NCI-H2029 treated with DMSO at 0.1 percent for 48 hours (cell line): Measurements from ENCODE around the gene PRELID3B.

Source experiments
- DNase-seq: peaks from one replicate; lab custom pipeline; 2025; lab: John Stamatoyannopoulos, UW

PRELID3B gene

GRCh38 chr20:59010321-59010994, 32.1 kb downstream of the PRELID3B start:
- peak; percentile 68 for DNase-seq

DNA sequence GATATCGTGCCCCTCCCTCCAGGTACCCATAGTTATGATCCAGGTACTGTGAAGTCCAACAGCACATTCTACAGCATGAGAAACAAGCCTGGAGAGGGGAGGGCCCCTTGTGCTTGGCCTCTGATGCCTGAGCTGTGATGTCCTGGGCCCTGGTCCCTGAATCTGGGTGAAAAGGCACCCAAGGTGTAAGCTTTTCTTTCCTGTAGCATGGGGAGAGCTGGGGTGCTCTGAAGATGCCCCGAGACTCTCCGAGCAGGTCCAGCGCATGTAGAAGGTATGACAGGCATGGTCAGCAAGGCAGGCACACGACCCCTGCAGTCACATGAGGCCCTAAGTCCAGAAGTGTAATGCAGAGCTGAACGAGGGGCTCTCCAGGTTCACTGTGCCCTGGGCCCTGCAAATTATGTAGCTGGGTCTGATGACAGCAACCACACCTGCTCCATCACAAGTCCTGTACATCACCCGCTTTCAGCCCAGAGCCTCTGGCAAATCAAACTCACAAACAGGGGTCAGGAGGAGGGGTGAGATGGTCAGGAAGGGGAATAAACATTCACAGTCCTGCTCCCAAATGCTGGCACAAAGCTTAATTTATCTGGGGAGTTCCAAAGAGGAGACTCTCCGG, 33.8 kb downstream of the PRELID3B start:
- no peak for DNase-seq

- no peak for DNase-seq
Measured at GRCh38 chr20:59007665-59008511, 34.7 kb downstream of the PRELID3B start.

- no peak for DNase-seq
Measured at GRCh38 chr20:59006864-59007664, 35.5 kb downstream of the PRELID3B start, which contains the start of gene CTSZ. TSS of gene CTSZ (minus strand) at chr20:59007254. CDS start at chr20:59007128, 126 bp downstream.

- no peak for DNase-seq
Measured at GRCh38 chr20:59006167-59006863, 36.3 kb downstream of the PRELID3B start.

DNA sequence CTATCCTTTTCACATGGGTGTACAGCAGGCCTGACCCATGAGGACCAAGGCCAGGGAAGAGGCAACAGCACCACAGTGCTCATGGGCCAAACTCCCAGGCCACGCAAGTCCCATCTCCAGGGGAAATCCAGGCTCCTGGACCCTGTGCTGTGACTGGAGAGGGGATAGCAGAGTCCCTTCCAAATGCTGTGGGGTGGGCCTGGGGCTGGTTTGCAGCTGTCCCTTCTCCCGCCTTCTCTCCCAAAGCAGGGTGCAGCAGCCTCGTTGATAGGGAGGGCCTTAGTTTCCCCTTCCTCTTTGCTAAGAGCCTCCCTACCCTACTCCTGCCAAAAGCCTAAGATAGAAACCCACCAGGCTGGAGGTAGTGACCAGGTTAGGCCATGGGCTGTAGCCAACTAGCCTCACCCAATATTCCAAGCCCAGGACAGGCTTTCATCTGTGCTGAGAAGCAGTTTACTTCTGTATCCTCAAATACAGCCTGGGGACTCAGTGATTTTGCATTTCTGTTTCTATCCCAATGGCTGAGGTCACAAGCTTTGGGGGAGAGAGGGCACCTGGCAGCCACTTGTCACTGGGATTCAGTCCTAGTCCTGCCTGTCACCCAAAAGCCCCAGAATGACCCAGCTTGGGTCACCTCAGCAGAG, 36.9 kb downstream of the PRELID3B start:
- DNase-seq: no peak

DNA sequence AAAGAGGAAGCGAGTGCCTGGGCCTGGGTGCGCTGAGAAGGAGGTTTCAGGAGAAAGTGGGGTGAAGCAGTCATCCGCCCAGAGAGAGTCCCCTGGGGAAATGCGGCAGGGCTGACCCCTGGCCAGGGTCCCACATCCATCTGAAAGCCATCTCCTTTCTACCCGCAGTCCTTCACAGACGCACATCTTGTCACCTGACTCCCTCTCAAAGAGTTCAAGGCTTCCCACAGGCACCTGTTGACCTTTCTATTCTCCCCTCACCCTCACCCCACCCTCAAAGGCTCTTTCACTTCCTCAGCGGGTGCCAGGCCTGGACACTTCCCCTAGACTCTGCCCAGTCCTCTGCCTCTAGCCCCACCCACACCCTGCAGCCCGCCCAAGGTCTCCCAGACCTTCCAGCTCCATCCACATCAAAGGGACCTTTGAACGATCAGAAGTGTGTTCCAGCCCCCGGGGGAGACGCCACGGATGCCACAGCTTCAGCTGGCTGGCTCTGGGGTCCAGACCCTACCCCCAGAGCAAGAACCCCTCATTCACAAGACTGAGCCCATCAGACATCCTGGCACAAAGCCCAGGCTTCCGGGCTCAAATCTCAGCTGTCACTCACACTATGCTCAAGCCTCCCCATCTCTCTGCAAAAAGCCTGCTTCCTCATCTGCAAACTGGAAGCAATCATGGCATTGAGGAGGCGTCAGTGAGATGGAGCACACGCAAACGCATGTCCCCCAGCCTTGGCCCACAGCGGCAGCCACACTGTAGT, 37.6 kb downstream of the PRELID3B start:
- no peak for DNase-seq

DNA sequence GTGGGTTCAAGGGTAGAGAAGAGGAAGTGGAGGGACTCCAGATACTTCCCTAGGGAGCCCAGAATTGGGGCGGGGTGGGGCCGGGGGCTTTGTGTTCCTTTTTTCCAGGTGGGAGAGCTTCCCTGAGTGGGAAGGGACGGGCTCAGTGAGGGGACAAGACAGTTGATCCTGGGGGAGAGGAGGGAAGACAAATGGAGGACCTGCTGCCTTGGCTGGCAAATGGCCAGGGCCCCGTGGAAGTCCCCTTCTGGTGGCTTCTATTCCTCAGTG, 38.2 kb downstream of the PRELID3B start:
- DNase-seq: no peak

DNA sequence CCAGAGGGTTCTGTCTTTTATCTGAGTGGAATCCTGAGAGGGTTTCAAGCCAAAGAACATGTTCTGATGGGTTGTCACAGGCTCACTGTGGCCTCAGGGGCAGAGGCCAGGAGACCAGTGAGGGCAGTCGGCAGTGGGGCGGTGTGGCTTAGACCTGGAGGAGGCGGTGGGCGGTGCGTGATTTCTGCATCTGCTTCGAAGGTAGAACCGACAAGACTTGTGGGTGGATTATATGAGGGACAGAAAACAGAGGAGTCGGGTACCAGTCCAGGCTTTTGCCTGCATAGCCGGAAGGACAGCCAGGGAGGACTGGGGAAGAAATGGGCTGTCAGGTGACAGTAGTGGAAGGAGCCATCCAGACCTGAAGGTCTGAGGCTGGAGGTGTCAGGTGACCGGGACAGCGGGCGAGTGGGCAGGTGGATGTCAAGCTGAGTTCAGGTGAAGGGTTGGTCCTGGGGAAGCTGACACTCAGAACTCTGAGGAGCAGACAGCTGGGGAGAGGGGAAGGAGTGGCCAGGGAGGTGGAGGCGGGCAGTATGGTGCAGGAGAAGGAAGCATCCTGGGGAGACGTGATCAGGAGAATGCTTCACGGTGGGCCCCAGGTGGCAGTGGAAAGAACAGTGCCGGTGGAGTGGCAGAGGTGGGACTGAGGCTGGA, 38.6 kb downstream of the PRELID3B start:
- DNase-seq: no peak

DNA sequence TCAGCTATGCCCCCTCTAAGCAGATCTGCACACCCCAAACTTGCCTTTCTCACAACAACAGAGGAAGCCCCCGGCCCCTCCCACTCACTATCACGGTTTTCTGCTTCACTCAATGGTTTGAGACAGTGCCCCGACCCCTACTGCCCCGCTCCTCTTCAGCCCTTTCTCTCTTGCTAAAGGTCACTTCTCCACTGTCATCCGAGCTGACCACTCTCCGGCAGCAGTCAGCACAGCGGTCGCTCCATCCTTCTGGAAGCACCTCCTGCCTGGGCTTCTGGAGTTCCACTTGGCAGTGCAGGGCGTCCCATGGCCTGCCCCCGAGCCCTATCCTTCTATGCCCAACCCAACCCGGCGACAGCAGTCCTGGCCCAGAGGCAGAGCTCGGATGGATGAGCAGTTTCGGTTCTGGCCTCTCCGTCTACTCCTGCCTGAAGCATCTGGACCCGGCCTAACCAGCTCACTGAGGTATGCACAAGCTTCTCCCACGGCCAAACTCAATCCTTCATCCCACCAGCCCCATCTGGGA, 39.6 kb downstream of the PRELID3B start:
- no peak for DNase-seq

- no peak for DNase-seq
Measured at GRCh38 chr20:59002388-59002787, 40.2 kb downstream of the PRELID3B start.

- no peak for DNase-seq
Measured at GRCh38 chr20:59001449-59002171, 41.0 kb downstream of the PRELID3B start.

GRCh38 chr20:59001068-59001448, 41.5 kb downstream of the PRELID3B start:
- DNase-seq: no peak

DNA sequence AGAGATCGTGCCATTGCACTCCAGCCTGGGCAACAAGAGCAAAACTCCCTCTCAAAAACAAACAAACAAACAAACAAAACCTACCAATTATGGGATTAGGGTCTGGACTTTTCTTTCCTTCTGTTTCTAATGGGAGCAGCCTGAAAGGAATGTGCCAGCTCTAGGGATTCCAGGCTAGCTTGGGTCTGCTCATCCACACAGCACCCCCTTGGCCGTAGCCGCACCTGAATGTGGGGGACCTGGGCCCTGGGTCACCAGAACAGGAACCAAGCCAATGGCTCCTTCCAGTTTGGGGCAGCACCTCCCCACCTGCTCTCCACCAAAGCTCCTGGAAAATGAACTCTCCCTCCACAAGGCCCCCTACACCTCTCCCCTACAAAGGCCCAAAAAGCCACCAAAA, 42.3 kb downstream of the PRELID3B start:
- DNase-seq: no peak

DNA sequence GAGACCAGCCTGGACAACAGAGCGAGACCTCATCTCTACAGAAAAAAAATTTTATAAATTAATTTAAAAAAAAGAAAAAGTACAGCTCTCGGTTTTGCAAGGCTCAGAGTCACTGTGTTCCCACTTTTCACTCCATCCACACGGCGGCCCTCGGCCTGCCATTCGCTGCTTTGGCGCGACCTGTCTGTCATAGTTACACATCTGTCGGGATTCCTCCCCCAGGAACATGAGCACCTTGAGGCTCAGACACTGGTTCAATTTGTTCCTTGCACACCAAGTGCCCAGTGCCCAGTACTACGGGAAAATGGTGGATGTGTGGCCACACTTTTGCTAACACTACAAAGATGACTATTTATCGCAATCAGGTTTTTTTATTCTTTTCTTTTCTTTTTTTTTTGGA, 43.9 kb downstream of the PRELID3B start:
- DNase-seq: no peak

GRCh38 chr20:58997141-58997770, 45.3 kb downstream of the PRELID3B start:
- no peak for DNase-seq

DNA sequence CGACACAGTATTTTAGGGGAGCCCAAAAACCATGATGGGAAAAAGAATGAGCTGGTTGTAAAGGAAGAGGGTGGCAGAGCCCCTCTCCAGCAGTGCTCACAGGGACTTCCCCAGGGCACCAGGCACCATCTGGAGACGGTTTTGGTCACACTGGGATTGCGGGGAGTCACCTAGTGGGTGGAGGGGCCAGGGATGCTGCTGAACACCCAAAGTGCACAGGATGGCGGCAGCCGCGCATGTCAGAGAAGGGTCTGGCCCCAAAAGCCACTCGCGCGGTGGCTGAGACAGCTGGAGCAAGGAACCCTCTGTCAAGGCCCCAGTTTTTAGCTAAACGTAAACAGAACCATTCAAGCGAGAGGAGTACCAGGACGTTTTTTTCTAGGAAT, 46.4 kb downstream of the PRELID3B start:
- DNase-seq: no peak

- DNase-seq: no peak
Measured at GRCh38 chr20:58995461-58996225, 46.9 kb downstream of the PRELID3B start.
